ENCODE measurements around the gene MCOLN1. TPM values are rescaled to one million over a fixed set of nuclear protein-coding genes. Genes with fewer than 3 reads are reported as not detected.
A peak's percentile ranks its signal among the peaks of the same experiment; 100 is the strongest.

Gene MCOLN1
- total and polyA plus RNA-seq, 9 of the 15 experiments (the other 6 are each of a cell fraction or from before 2014, with no cell fraction given): 0.25 to 15.4 (median 7.1) TPM

GRCh38 chr19:7527516-7528191 is 5.2 kb downstream of the MCOLN1 start:
- POLR2A ChIA-PET: interaction anchor here (0.6 to 0.7 kb wide), 2 partner anchors 11 to 12 kb away, joined by 3 read pairs; partner anchors contain the start of gene ZNF358
- no peaks in the 10 kb centered on the region for H3K9me1 ChIP-seq (ENCODE audit: control insufficient read depth, insufficient read depth, low read length)
- peaks cover 16% of the 10 kb centered on the region; the same call in 1 of the 3 replicates for H3K36me3 ChIP-seq (ENCODE audit: control insufficient read depth, insufficient read depth, low read length)
- TF ChIP-seq POLR2G (IDR thresholded peaks at IDR 0.05; ENCODE audit: low read depth, low read length) (peak; percentile 8; the same call in 1 of the 2 replicates), E2F4 (CRISPR knock-in tag; IDR thresholded peaks at IDR 0.05; ENCODE audit: low read depth) (no peak)
- H3K4me2 ChIP-seq (ENCODE audit: insufficient read depth, low read length): no peak overlapping the region
- H3K79me2 ChIP-seq (ENCODE audit: control insufficient read depth, insufficient read depth, low read length): peaks cover 4% of the 10 kb centered on the region; the same call in 2 of the 3 replicates
- H3K27me3 ChIP-seq (ENCODE audit: control insufficient read depth in 2 of 2, insufficient read depth in 2 of 2, low read length in 2 of 2): no peaks in the 10 kb centered on the region
- FAIRE-seq (no peak), ATAC-seq (no peak), DNase-seq (ENCODE audit: extremely low read depth in 1 of 4, low spot score in 3 of 4) (no peak)
- no peak overlapping the region for H3K4me3 ChIP-seq
- H3K4me1 ChIP-seq (replicated peaks in 1 of 2; ENCODE audit: control insufficient read depth in 2 of 2, insufficient read depth in 2 of 2, low read length in 2 of 2): peaks cover 6 to 26% of the 10 kb centered on the region in 2 experiments; a peak in 4 of 5 replicates
- no peaks in the 10 kb centered on the region for H3K9me3 ChIP-seq (replicated peaks; ENCODE audit: control insufficient read depth, insufficient read depth, low read depth, low read length)
- 78% methylated on average over 17 of the region's 25 CpGs for WGBS (ENCODE audit: insufficient coverage, low coverage, missing lambda C conversion rate)
- intact Hi-C loops (cut with micrococcal nuclease): no loop called here
- H3K9ac ChIP-seq (ENCODE audit: insufficient read depth in 1 of 2, low read depth in 2 of 2, low read length in 2 of 2): no peak overlapping the region
- CTCF ChIA-PET (ENCODE audit: low intra/inter-chr PET ratio): no interaction called here
- in situ Hi-C loops (cut with MboI): no loop called here
- no TSS peak for BruUV-seq (replicated peaks)
- H3K27ac ChIP-seq (ENCODE audit: extremely low read depth, low read depth, low read length): no peak overlapping the region
- H2AFZ ChIP-seq (ENCODE audit: low read depth, low read length): no peak overlapping the region
- no peaks in the 10 kb centered on the region for H4K20me1 ChIP-seq (replicated peaks; ENCODE audit: control insufficient read depth, insufficient read depth, low read length)

- ATAC-seq (no peak), FAIRE-seq (no peak), DNase-seq (ENCODE audit: extremely low read depth in 1 of 4, low spot score in 3 of 4) (no peak)
- H3K4me1 ChIP-seq (replicated peaks in 1 of 2; ENCODE audit: control insufficient read depth in 2 of 2, insufficient read depth in 2 of 2, low read length in 2 of 2): peaks cover 4 to 22% of the 10 kb centered on the region in 2 experiments; a peak in 4 of 5 replicates
- H3K9ac ChIP-seq (ENCODE audit: insufficient read depth in 1 of 2, low read depth in 2 of 2, low read length in 2 of 2): peak overlapping the region in 1 of 2 experiments; percentile 58; a peak in 1 of 4 replicates
- H3K36me3 ChIP-seq (ENCODE audit: control insufficient read depth, insufficient read depth, low read length): peaks cover 18% of the 10 kb centered on the region; the same call in 1 of the 3 replicates
- H3K9me3 ChIP-seq (replicated peaks; ENCODE audit: control insufficient read depth, insufficient read depth, low read depth, low read length): no peaks in the 10 kb centered on the region
- no peaks in the 10 kb centered on the region for H4K20me1 ChIP-seq (replicated peaks; ENCODE audit: control insufficient read depth, insufficient read depth, low read length)
- H3K9me1 ChIP-seq (ENCODE audit: control insufficient read depth, insufficient read depth, low read length): no peaks in the 10 kb centered on the region
- no peak overlapping the region for H3K27ac ChIP-seq (ENCODE audit: extremely low read depth, low read depth, low read length)
- ChIA-PET POLR2A (no interaction called here), CTCF (ENCODE audit: low intra/inter-chr PET ratio) (no interaction called here)
- in situ Hi-C loops (cut with MboI): no loop called here
- 68% methylated on average over 6 of the region's 7 CpGs for WGBS (ENCODE audit: insufficient coverage, low coverage, missing lambda C conversion rate)
- intact Hi-C loops (cut with micrococcal nuclease): no loop called here
- H3K79me2 ChIP-seq (ENCODE audit: control insufficient read depth, insufficient read depth, low read length): no peaks in the 10 kb centered on the region
- no peak overlapping the region for H3K4me2 ChIP-seq (ENCODE audit: insufficient read depth, low read length)
- TF ChIP-seq SPI1 (IDR thresholded peaks at IDR 0.05; ENCODE audit: borderline replicate concordance, low read depth, low read length) (no peak), POLR2G (IDR thresholded peaks at IDR 0.05; ENCODE audit: low read depth, low read length) (0 out of 2 replicates have a peak, but pooled peaks have one; percentile 23)
- BruUV-seq (replicated peaks): no TSS peak
- no peaks in the 10 kb centered on the region for H3K27me3 ChIP-seq (ENCODE audit: control insufficient read depth in 2 of 2, insufficient read depth in 2 of 2, low read length in 2 of 2)
- H3K4me3 ChIP-seq: no peak overlapping the region
- no peak overlapping the region for H2AFZ ChIP-seq (ENCODE audit: low read depth, low read length)
Observed at GRCh38 chr19:7528192-7528519, 5.7 kb downstream of the MCOLN1 start.

All from K562 (cell line).